Measurements from ENCODE around the gene LDLRAD3.

The LDLRAD3 gene

DNA sequence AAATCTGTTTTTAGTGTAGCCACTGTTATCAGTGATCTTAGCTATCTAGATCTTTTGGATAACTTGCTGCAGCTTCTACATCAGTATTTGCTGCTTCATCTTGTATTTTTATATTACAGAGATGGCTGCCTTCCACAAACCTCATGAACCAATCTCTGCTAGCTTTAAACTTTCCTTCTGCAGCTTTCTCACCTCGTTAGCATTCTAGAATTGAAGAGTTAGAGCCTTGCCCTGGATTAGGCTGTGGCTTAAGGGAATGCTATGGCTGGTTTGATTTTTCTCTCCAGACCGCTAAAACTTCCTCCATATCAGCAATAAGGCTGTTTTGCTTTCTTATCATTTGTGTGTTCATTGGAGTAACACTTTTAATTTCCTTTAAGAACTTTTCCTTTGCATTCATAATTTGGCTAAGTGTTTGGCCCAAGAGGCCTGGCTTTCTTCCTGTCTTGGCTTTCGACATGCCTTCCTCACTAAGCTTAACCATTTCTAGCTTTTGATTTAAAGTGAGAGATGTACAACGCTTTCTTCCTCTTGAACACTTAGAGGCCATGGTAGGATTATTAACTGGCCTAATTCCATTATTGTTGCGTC, 51.9 kb downstream of the LDLRAD3 start:
- Histone ChIP-seq H3K9me3 (ENCODE audit: control insufficient read depth, insufficient read depth, low read length) (no peaks in the 10 kb centered on the region), H3K27me3 (ENCODE audit: control insufficient read depth, low read length) (no peaks in the 10 kb centered on the region), H3K4me3 (ENCODE audit: low read length) (no peak overlapping the region), H3K4me2 (ENCODE audit: low read length) (no peak overlapping the region), H3K36me3 (ENCODE audit: control insufficient read depth, low read length) (no peaks in the 10 kb centered on the region), H3K9me2 (replicated peaks; ENCODE audit: control insufficient read depth, low read length) (no peaks in the 10 kb centered on the region), H4K20me1 (ENCODE audit: control insufficient read depth, insufficient read depth, low read depth, low read length) (no peaks in the 10 kb centered on the region), H3K4me1 (ENCODE audit: control insufficient read depth, low read length) (no peaks in the 10 kb centered on the region), H3K79me2 (ENCODE audit: control insufficient read depth, low read length) (no peaks in the 10 kb centered on the region), H3F3A (ENCODE audit: control insufficient read depth, insufficient read depth) (no peaks in the 10 kb centered on the region), H3K27ac (ENCODE audit: low read depth, low read length) (no peak overlapping the region)
- TF ChIP-seq EZH2phosphoT487 (IDR thresholded peaks at IDR 0.05; ENCODE audit: borderline replicate concordance, low read length) = no peak
- TF ChIP-seq, protein P1, sequence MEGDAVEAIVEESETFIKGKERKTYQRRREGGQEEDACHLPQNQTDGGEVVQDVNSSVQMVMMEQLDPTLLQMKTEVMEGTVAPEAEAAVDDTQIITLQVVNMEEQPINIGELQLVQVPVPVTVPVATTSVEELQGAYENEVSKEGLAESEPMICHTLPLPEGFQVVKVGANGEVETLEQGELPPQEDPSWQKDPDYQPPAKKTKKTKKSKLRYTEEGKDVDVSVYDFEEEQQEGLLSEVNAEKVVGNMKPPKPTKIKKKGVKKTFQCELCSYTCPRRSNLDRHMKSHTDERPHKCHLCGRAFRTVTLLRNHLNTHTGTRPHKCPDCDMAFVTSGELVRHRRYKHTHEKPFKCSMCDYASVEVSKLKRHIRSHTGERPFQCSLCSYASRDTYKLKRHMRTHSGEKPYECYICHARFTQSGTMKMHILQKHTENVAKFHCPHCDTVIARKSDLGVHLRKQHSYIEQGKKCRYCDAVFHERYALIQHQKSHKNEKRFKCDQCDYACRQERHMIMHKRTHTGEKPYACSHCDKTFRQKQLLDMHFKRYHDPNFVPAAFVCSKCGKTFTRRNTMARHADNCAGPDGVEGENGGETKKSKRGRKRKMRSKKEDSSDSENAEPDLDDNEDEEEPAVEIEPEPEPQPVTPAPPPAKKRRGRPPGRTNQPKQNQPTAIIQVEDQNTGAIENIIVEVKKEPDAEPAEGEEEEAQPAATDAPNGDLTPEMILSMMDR (IDR thresholded peaks at IDR 0.05; ENCODE audit: low read depth, low read length, poor library complexity, severe bottlenecking) = no peak

DNA sequence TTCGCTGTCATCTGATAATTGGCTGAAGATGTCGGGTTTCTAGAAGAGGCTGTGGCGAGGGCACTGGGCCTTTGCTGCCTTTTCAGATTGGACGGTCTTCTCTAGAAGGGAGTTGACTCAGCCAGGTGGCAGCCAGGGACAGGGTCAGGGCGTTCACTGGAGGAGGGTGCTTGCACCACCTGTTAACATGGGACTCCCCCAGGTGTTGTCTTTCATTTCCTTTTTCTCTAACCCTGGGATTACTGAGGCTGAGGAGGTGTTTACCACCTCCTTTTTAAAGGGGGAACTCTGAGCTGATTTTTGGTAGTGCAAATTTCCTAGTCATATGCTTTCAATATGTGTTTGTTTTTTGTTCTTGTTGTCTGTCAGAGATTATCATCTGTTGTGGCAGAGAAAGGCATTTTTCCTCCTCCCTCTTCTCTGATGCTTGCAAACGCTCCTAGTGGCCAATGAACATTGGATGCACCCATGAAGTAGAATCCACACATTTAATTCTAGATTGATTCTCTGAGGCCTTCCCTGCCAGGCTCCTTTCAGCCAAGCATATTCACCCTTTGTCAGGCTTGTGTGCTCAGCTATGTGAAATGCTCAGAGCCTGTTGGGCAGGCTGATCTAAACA, 54.1 kb downstream of the LDLRAD3 start:
- Histone ChIP-seq H3K27me3 (ENCODE audit: control insufficient read depth, low read length) (no peaks in the 10 kb centered on the region), H3K27ac (ENCODE audit: low read depth, low read length) (no peak overlapping the region), H3K4me3 (ENCODE audit: low read length) (no peak overlapping the region), H4K20me1 (ENCODE audit: control insufficient read depth, insufficient read depth, low read depth, low read length) (no peaks in the 10 kb centered on the region), H3K4me2 (ENCODE audit: low read length) (no peak overlapping the region), H3K4me1 (ENCODE audit: control insufficient read depth, low read length) (no peaks in the 10 kb centered on the region), H3F3A (ENCODE audit: control insufficient read depth, insufficient read depth) (no peaks in the 10 kb centered on the region), H3K9me2 (replicated peaks; ENCODE audit: control insufficient read depth, low read length) (no peaks in the 10 kb centered on the region), H3K79me2 (ENCODE audit: control insufficient read depth, low read length) (no peaks in the 10 kb centered on the region), H3K36me3 (ENCODE audit: control insufficient read depth, low read length) (no peaks in the 10 kb centered on the region), H3K9me3 (ENCODE audit: control insufficient read depth, insufficient read depth, low read length) (no peaks in the 10 kb centered on the region)
- no peak for TF ChIP-seq EZH2phosphoT487 (IDR thresholded peaks at IDR 0.05; ENCODE audit: borderline replicate concordance, low read length)
- TF ChIP-seq, protein P1 (IDR thresholded peaks at IDR 0.05; ENCODE audit: low read depth, low read length, poor library complexity, severe bottlenecking) = no peak

DNA sequence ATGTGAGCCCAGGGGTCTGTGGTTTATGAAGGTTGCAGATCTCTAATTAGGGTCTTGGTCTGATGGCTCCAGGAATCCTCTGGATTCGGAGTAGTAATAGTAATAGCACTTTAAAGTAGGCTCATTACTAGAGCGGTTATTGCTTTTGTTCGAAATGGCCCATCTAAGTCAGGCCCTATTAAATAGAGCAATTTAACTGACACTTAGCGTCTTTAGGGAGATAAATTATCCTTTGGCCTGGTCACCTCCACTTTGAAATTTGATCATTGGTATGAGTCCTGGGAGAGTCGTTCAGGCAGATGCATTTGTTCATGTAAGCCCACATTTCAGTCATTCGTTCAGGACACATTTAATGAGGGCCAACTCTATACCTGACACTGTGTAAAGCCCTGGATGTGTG, 54.8 kb downstream of the LDLRAD3 start:
- TF ChIP-seq, protein P1 (IDR thresholded peaks at IDR 0.05; ENCODE audit: low read depth, low read length, poor library complexity, severe bottlenecking) = no peak
- TF ChIP-seq EZH2phosphoT487 (IDR thresholded peaks at IDR 0.05; ENCODE audit: borderline replicate concordance, low read length) = no peak
- Histone ChIP-seq H3K27ac (ENCODE audit: low read depth, low read length) (no peak overlapping the region), H3K27me3 (ENCODE audit: control insufficient read depth, low read length) (no peaks in the 10 kb centered on the region), H3K4me3 (ENCODE audit: low read length) (no peak overlapping the region), H4K20me1 (ENCODE audit: control insufficient read depth, insufficient read depth, low read depth, low read length) (no peaks in the 10 kb centered on the region), H3K9me2 (replicated peaks; ENCODE audit: control insufficient read depth, low read length) (no peaks in the 10 kb centered on the region), H3K79me2 (ENCODE audit: control insufficient read depth, low read length) (no peaks in the 10 kb centered on the region), H3K4me2 (ENCODE audit: low read length) (no peak overlapping the region), H3K4me1 (ENCODE audit: control insufficient read depth, low read length) (no peaks in the 10 kb centered on the region), H3K9me3 (ENCODE audit: control insufficient read depth, insufficient read depth, low read length) (no peaks in the 10 kb centered on the region), H3F3A (ENCODE audit: control insufficient read depth, insufficient read depth) (no peaks in the 10 kb centered on the region), H3K36me3 (ENCODE audit: control insufficient read depth, low read length) (no peaks in the 10 kb centered on the region)

Measured in DOHH2 (cell line).